ENCODE results near the gene PTPRS.

- TF ChIP-seq CTCF (IDR thresholded peaks at IDR 0.05): no peak
- peak in 1 of 2 donors; percentile 69 for TF ChIP-seq POLR2A (IDR thresholded peaks at IDR 0.05)
Observed at GRCh38 chr19:5292822-5293611, 47.6 kb downstream of the PTPRS start.
